Mammary epithelial cell (primary cell): ENCODE measurements around the gene HOXB2.

Experiments used
- CTCF ChIP-seq, 2 donors: IDR thresholded peaks in 1 of 2; conservative IDR thresholded peaks in 1 of 2; 2 replicates each; pipeline ENCODE4 v1.5.1; 2011 to 2012; ENCODE audit warnings: inconsistent platforms in 2 of 2, low read length in 2 of 2, mild to moderate bottlenecking in 2 of 2, control low read depth in 1 of 2, low read depth in 1 of 2; ENCODE audit not compliant: insufficient read depth in 1 of 2; ENCODE audit errors: extremely low read depth in 1 of 2
- EZH2 ChIP-seq: IDR thresholded peaks from 2 replicates; pipeline ENCODE4 v1.6.1; 2012; ENCODE audit warnings: low read length, inconsistent platforms, borderline replicate concordance

GRCh38 chr17:48570325-48571023 is 25.6 kb upstream of the HOXB2 start:
- no peak for TF ChIP-seq CTCF (conservative IDR thresholded peaks at IDR 0.05 in 1 of 2, IDR thresholded peaks at IDR 0.05 in 1 of 2; ENCODE audit: extremely low read depth in 1 of 2, insufficient read depth in 1 of 2, low read depth in 1 of 2, low read length in 2 of 2)
- no peak for TF ChIP-seq EZH2
